ENCODE data around the gene MAP1S. TPM values are rescaled to one million over a fixed set of nuclear protein-coding genes. Genes with fewer than 3 reads are reported as not detected.

MAP1S gene, protein sequence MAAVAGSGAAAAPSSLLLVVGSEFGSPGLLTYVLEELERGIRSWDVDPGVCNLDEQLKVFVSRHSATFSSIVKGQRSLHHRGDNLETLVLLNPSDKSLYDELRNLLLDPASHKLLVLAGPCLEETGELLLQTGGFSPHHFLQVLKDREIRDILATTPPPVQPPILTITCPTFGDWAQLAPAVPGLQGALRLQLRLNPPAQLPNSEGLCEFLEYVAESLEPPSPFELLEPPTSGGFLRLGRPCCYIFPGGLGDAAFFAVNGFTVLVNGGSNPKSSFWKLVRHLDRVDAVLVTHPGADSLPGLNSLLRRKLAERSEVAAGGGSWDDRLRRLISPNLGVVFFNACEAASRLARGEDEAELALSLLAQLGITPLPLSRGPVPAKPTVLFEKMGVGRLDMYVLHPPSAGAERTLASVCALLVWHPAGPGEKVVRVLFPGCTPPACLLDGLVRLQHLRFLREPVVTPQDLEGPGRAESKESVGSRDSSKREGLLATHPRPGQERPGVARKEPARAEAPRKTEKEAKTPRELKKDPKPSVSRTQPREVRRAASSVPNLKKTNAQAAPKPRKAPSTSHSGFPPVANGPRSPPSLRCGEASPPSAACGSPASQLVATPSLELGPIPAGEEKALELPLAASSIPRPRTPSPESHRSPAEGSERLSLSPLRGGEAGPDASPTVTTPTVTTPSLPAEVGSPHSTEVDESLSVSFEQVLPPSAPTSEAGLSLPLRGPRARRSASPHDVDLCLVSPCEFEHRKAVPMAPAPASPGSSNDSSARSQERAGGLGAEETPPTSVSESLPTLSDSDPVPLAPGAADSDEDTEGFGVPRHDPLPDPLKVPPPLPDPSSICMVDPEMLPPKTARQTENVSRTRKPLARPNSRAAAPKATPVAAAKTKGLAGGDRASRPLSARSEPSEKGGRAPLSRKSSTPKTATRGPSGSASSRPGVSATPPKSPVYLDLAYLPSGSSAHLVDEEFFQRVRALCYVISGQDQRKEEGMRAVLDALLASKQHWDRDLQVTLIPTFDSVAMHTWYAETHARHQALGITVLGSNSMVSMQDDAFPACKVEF
- total RNA-seq, result 10 to 100 TPM; 11.2 to 17.4 (median 15.4) TPM

DNA sequence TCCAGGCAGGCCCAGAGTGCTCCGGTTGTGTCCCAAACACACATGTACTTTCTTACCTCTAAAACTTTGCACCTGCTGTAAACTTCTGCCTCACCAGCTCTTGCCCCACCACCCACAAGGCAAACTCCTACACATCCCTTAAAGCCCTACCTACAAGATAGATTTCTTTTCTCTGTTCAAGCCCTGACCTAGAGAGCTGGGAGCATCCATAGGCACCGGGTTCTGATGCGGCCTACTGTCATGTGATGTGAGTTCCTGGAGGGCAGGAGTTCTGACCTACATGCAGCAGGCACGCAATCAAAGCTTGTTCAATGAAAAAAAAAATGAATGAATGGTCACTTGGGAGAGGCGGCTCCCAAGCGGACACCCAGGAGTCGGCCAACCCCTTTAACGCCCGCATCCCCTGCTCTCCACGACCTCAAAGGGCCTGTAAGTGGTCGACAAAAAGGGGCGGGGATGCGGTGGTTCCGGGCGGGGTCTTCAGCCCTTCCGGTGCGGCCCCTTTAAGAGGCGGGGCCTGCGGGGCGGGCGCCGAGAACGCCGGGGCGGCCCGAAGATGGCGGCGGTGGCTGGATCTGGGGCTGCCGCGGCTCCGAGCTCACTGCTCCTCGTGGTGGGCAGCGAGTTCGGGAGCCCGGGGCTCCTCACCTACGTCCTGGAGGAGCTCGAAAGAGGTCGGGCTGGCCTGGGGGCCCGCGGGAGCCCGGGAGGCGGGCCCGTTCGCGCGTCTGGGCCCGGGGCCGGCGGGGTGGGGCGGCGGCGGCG is at the start of gene MAP1S:
TSS of gene MAP1S (plus strand) at position 534 of the 765 bp plus-strand sequence. CDS start at position 557, 23 bp downstream.
- DNase-seq (ENCODE audit: low spot score in 2 of 2), result peak in 1 of 2 donors; percentile 24
- intact Hi-C loops (cut with DNase I; ENCODE audit: low total_unique reads), result no loop called here
- TF ChIP-seq, protein P1, sequence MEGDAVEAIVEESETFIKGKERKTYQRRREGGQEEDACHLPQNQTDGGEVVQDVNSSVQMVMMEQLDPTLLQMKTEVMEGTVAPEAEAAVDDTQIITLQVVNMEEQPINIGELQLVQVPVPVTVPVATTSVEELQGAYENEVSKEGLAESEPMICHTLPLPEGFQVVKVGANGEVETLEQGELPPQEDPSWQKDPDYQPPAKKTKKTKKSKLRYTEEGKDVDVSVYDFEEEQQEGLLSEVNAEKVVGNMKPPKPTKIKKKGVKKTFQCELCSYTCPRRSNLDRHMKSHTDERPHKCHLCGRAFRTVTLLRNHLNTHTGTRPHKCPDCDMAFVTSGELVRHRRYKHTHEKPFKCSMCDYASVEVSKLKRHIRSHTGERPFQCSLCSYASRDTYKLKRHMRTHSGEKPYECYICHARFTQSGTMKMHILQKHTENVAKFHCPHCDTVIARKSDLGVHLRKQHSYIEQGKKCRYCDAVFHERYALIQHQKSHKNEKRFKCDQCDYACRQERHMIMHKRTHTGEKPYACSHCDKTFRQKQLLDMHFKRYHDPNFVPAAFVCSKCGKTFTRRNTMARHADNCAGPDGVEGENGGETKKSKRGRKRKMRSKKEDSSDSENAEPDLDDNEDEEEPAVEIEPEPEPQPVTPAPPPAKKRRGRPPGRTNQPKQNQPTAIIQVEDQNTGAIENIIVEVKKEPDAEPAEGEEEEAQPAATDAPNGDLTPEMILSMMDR (IDR thresholded peaks at IDR 0.05), result no peak
- TF ChIP-seq POLR2A (IDR thresholded peaks at IDR 0.05) (peak; percentile 66), POLR2AphosphoS5 (IDR thresholded peaks at IDR 0.05) (peak in 2 of 3 donors; percentile 52 to 75)
- Histone ChIP-seq H3K36me3 (no peaks in the 10 kb centered on the region), H3K4me3 (peak within 1 kb of the TSS; percentile 84 to 98 (median 96)), H3K27me3 (no peaks in the 10 kb centered on the region), H3K9me3 (no peaks in the 10 kb centered on the region), H3K4me1 (peaks cover 12 to 29% of the 10 kb centered on the region in 2 donors), H3K27ac (peak within 1 kb of the TSS; percentile 79 to 88)

DNA sequence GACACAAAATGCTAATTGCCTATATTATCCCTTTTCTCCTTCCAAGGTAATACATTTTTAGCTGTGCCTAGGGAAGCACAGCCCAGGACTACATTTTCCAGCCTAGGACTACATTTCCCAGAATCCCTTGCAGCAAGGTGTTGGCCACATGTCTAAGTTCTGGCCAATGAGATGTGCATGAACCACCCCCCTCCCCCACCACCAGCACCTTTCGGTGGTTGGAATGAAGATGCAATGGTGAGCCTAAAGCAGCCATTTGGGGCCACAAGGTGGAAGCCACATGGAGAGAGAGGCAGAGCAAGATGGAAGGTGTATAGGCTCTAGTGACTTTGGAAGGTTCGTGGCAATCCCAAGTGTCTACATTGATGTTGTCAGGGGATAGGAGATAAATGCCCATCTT is 47.4 kb upstream of the MAP1S start:
- H3K27ac ChIP-seq, result no peak overlapping the region
- intact Hi-C loops (cut with DNase I; ENCODE audit: low total_unique reads), result no loop called here
- H3K4me1 ChIP-seq, result no peaks in the 10 kb centered on the region
- no peak for DNase-seq (ENCODE audit: low spot score in 2 of 2)
- H3K27me3 ChIP-seq, result peaks cover 0 to 4% of the 10 kb centered on the region in 2 donors
- no peaks in the 10 kb centered on the region for H3K9me3 ChIP-seq
- H3K36me3 ChIP-seq, result no peaks in the 10 kb centered on the region
- H3K4me3 ChIP-seq, result no peak overlapping the region
- TF ChIP-seq POLR2A (IDR thresholded peaks at IDR 0.05), result no peak

DNA sequence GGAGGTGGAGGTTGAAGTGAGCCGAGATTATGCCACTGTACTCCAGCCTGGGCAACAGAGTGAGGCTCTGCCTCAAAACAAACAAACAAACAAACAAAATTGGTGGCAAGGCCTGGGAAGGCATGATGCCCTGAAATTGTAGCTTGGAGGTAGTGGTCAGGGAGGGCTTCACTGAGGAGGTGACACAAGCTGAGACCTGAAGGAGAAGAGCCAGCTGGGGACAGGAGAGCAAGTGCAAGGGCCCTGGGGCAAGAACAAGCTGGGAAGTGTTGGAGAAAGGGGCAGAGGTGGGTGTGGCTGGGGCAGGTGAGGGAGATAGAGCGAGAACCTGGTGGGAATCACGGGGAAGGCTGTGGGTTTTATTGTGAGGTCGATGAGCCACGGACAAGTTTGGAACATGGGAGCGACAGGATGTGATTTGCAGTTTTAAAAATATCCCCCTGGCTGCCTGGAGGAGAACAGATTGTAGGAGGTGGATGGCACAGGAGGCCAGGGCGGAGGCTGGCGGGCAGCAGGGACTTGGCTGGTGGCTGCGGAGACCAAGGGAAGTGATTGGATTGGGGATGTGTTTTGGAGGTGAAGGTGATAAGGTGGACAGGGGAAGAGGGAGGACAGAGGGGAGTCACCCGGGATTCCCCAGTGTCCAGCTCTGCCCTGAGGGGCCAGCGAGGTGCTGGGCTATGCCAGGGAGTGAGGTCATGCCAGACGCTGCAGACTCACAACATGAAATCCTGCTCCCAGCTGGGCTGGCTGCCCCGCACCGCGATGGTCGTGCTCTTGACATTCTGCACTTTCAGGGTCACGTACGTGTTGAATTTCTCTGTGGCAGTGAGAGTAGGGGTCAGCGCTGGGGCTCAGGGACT is 45.1 kb upstream of the MAP1S start:
- DNase-seq (ENCODE audit: low spot score in 2 of 2), result no peak
- Histone ChIP-seq H3K27ac (no peak overlapping the region), H3K4me3 (no peak overlapping the region), H3K9me3 (no peaks in the 10 kb centered on the region), H3K4me1 (no peaks in the 10 kb centered on the region), H3K36me3 (no peaks in the 10 kb centered on the region), H3K27me3 (peaks cover 0 to 20% of the 10 kb centered on the region in 2 donors)
- TF ChIP-seq, protein P1 (IDR thresholded peaks at IDR 0.05), result no peak
- TF ChIP-seq POLR2A (IDR thresholded peaks at IDR 0.05) (no peak), POLR2AphosphoS5 (IDR thresholded peaks at IDR 0.05) (no peak)
- intact Hi-C loops (cut with DNase I; ENCODE audit: low total_unique reads), result no loop called here

DNA sequence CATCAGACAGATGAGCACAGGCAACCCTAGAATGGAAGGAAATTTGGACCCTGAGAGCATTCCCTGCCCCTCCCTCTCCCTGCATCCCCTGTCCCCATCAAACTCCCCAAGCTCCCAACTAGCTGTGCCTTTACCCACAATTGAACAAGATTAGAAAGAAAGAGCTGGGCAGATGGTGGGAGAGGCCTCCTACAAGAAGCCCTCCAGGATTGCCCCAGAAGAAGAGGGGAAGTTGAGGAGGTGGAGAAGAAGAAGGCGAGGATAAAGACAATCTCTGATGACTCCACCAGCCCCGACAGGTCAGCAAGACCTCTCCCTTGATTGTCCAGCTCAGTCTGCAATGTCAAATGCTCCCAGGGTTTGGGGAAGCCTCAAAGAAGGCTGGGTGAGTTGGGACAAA is 43.0 kb upstream of the MAP1S start:
- no peaks in the 10 kb centered on the region for H3K4me1 ChIP-seq
- no peaks in the 10 kb centered on the region for H3K36me3 ChIP-seq
- no peaks in the 10 kb centered on the region for H3K9me3 ChIP-seq
- H3K27ac ChIP-seq, result no peak overlapping the region
- H3K4me3 ChIP-seq, result no peak overlapping the region
- peaks cover 0 to 38% of the 10 kb centered on the region in 2 donors for H3K27me3 ChIP-seq
- TF ChIP-seq POLR2AphosphoS5 (IDR thresholded peaks at IDR 0.05) (no peak), POLR2A (IDR thresholded peaks at IDR 0.05) (no peak)
- TF ChIP-seq, protein P1 (IDR thresholded peaks at IDR 0.05), result no peak
- intact Hi-C loops (cut with DNase I; ENCODE audit: low total_unique reads), result no loop called here
- DNase-seq (ENCODE audit: low spot score in 2 of 2), result no peak
